ENCODE data around the gene IL18RAP. TPM values are rescaled to one million over a fixed set of nuclear protein-coding genes. Genes with fewer than 3 reads are reported as not detected.

Gene IL18RAP
- polyA plus RNA-seq, 1 donor = 1.0 TPM

GRCh38 chr2:102480285-102481195, 57.6 kb downstream of the IL18RAP start:
- no peak overlapping the region for H3K4me3 ChIP-seq (ENCODE audit: low read length)
- H3K36me3 ChIP-seq (ENCODE audit: control insufficient read depth, insufficient read depth, low read length) = no peaks in the 10 kb centered on the region
- WGBS (ENCODE audit: insufficient coverage, low lambda C conversion rate) = 93% methylated on average over 3 of the region's 11 CpGs
- no peak for DNase-seq
- no peaks in the 10 kb centered on the region for H3K4me1 ChIP-seq (ENCODE audit: control insufficient read depth, insufficient read depth, low read length)
- H3K9me3 ChIP-seq (ENCODE audit: control insufficient read depth, low read depth, low read length) = no peaks in the 10 kb centered on the region
- H3K27ac ChIP-seq (ENCODE audit: low read length) = no peak overlapping the region
- H3K27me3 ChIP-seq (ENCODE audit: control insufficient read depth, insufficient read depth, low read length) = no peaks in the 10 kb centered on the region

GRCh38 chr2:102481931-102482330, 59.0 kb downstream of the IL18RAP start:
- H3K9me3 ChIP-seq (ENCODE audit: control insufficient read depth, low read depth, low read length) = no peaks in the 10 kb centered on the region
- no peaks in the 10 kb centered on the region for H3K27me3 ChIP-seq (ENCODE audit: control insufficient read depth, insufficient read depth, low read length)
- H3K27ac ChIP-seq (ENCODE audit: low read length) = no peak overlapping the region
- H3K4me1 ChIP-seq (ENCODE audit: control insufficient read depth, insufficient read depth, low read length) = no peaks in the 10 kb centered on the region
- no peak for DNase-seq
- no peak overlapping the region for H3K4me3 ChIP-seq (ENCODE audit: low read length)
- no peaks in the 10 kb centered on the region for H3K36me3 ChIP-seq (ENCODE audit: control insufficient read depth, insufficient read depth, low read length)
- 80% methylated on average over 1 of the region's 7 CpGs for WGBS (ENCODE audit: insufficient coverage, low lambda C conversion rate)

GRCh38 chr2:102483086-102483485, 60.1 kb downstream of the IL18RAP start:
- no peak overlapping the region for H3K27ac ChIP-seq (ENCODE audit: low read length)
- no peak for DNase-seq
- H3K4me3 ChIP-seq (ENCODE audit: low read length) = no peak overlapping the region
- H3K4me1 ChIP-seq (ENCODE audit: control insufficient read depth, insufficient read depth, low read length) = no peaks in the 10 kb centered on the region
- H3K36me3 ChIP-seq (ENCODE audit: control insufficient read depth, insufficient read depth, low read length) = no peaks in the 10 kb centered on the region
- H3K27me3 ChIP-seq (ENCODE audit: control insufficient read depth, insufficient read depth, low read length) = no peaks in the 10 kb centered on the region
- WGBS (ENCODE audit: insufficient coverage, low lambda C conversion rate) = no CpG with 5 or more reads among the region's 6 CpGs
- H3K9me3 ChIP-seq (ENCODE audit: control insufficient read depth, low read depth, low read length) = no peaks in the 10 kb centered on the region

GRCh38 chr2:102484310-102485061, 61.5 kb downstream of the IL18RAP start:
- no peaks in the 10 kb centered on the region for H3K27me3 ChIP-seq (ENCODE audit: control insufficient read depth, insufficient read depth, low read length)
- H3K36me3 ChIP-seq (ENCODE audit: control insufficient read depth, insufficient read depth, low read length) = no peaks in the 10 kb centered on the region
- H3K4me3 ChIP-seq (ENCODE audit: low read length) = no peak overlapping the region
- H3K9me3 ChIP-seq (ENCODE audit: control insufficient read depth, low read depth, low read length) = no peaks in the 10 kb centered on the region
- no peak overlapping the region for H3K27ac ChIP-seq (ENCODE audit: low read length)
- no peak for DNase-seq
- H3K4me1 ChIP-seq (ENCODE audit: control insufficient read depth, insufficient read depth, low read length) = no peaks in the 10 kb centered on the region
- WGBS (ENCODE audit: insufficient coverage, low lambda C conversion rate) = no CpG with 5 or more reads among the region's 6 CpGs

- Histone ChIP-seq H3K9me3 (ENCODE audit: control insufficient read depth, low read depth, low read length) (no peaks in the 10 kb centered on the region), H3K27me3 (ENCODE audit: control insufficient read depth, insufficient read depth, low read length) (no peaks in the 10 kb centered on the region), H3K27ac (ENCODE audit: low read length) (no peak overlapping the region), H3K36me3 (ENCODE audit: control insufficient read depth, insufficient read depth, low read length) (no peaks in the 10 kb centered on the region), H3K4me1 (ENCODE audit: control insufficient read depth, insufficient read depth, low read length) (no peaks in the 10 kb centered on the region), H3K4me3 (ENCODE audit: low read length) (no peak overlapping the region)
- DNase-seq = peak; percentile 12 to 32
- no CpG with 5 or more reads among the region's 5 CpGs for WGBS (ENCODE audit: insufficient coverage, low lambda C conversion rate)
Observed at GRCh38 chr2:102485147-102485785, 62.3 kb downstream of the IL18RAP start.

- WGBS (ENCODE audit: insufficient coverage, low lambda C conversion rate) = no CpG with 5 or more reads among the region's 1 CpG
- Histone ChIP-seq H3K27me3 (ENCODE audit: control insufficient read depth, insufficient read depth, low read length) (no peaks in the 10 kb centered on the region), H3K9me3 (ENCODE audit: control insufficient read depth, low read depth, low read length) (no peaks in the 10 kb centered on the region), H3K4me3 (ENCODE audit: low read length) (no peak overlapping the region), H3K4me1 (ENCODE audit: control insufficient read depth, insufficient read depth, low read length) (no peaks in the 10 kb centered on the region), H3K27ac (ENCODE audit: low read length) (no peak overlapping the region), H3K36me3 (ENCODE audit: control insufficient read depth, insufficient read depth, low read length) (no peaks in the 10 kb centered on the region)
- DNase-seq = no peak
Observed at GRCh38 chr2:102486941-102487702, 64.2 kb downstream of the IL18RAP start.

- Histone ChIP-seq H3K9me3 (ENCODE audit: control insufficient read depth, low read depth, low read length) (no peaks in the 10 kb centered on the region), H3K4me1 (ENCODE audit: control insufficient read depth, insufficient read depth, low read length) (no peaks in the 10 kb centered on the region), H3K27ac (ENCODE audit: low read length) (no peak overlapping the region), H3K36me3 (ENCODE audit: control insufficient read depth, insufficient read depth, low read length) (no peaks in the 10 kb centered on the region), H3K27me3 (ENCODE audit: control insufficient read depth, insufficient read depth, low read length) (no peaks in the 10 kb centered on the region), H3K4me3 (ENCODE audit: low read length) (no peak overlapping the region)
- WGBS (ENCODE audit: insufficient coverage, low lambda C conversion rate) = no CpG with 5 or more reads among the region's 8 CpGs
- peak in 1 of 2 donors; percentile 6 for DNase-seq
Observed at GRCh38 chr2:102487761-102488462, 65.0 kb downstream of the IL18RAP start.

GRCh38 chr2:102489646-102490045, 66.7 kb downstream of the IL18RAP start:
- H3K36me3 ChIP-seq (ENCODE audit: control insufficient read depth, insufficient read depth, low read length) = no peaks in the 10 kb centered on the region
- H3K4me3 ChIP-seq (ENCODE audit: low read length) = no peak overlapping the region
- H3K27ac ChIP-seq (ENCODE audit: low read length) = no peak overlapping the region
- H3K9me3 ChIP-seq (ENCODE audit: control insufficient read depth, low read depth, low read length) = no peaks in the 10 kb centered on the region
- WGBS (ENCODE audit: insufficient coverage, low lambda C conversion rate) = no CpG with 5 or more reads among the region's 1 CpG
- no peaks in the 10 kb centered on the region for H3K4me1 ChIP-seq (ENCODE audit: control insufficient read depth, insufficient read depth, low read length)
- H3K27me3 ChIP-seq (ENCODE audit: control insufficient read depth, insufficient read depth, low read length) = no peaks in the 10 kb centered on the region
- no peak for DNase-seq

- Histone ChIP-seq H3K27me3 (ENCODE audit: control insufficient read depth, insufficient read depth, low read length) (no peaks in the 10 kb centered on the region), H3K36me3 (ENCODE audit: control insufficient read depth, insufficient read depth, low read length) (no peaks in the 10 kb centered on the region), H3K4me3 (ENCODE audit: low read length) (no peak overlapping the region), H3K27ac (ENCODE audit: low read length) (no peak overlapping the region), H3K9me3 (ENCODE audit: control insufficient read depth, low read depth, low read length) (no peaks in the 10 kb centered on the region), H3K4me1 (ENCODE audit: control insufficient read depth, insufficient read depth, low read length) (no peaks in the 10 kb centered on the region)
- DNase-seq = no peak
Observed at GRCh38 chr2:102492006-102492405, 69.0 kb downstream of the IL18RAP start.
